Uterus (tissue), 2 donors: ENCODE measurements around the gene RABGAP1L.

Experiments
- CTCF ChIP-seq, 4 experiments: fragments of 200-600 bp in 2 of 4; fragments of 450-650 bp in 2 of 4; sonication (generic) in 2 of 4; IDR thresholded peaks; one replicate each; pipeline ENCODE4 v1.5.1; 2016 to 2019; ENCODE audit warnings: antibody characterized with exemption in 4 of 4, mild to moderate bottlenecking in 2 of 4, moderate library complexity in 1 of 4
- POLR2A ChIP-seq, 2 donors: fragments of 450-650 bp; IDR thresholded peaks; one replicate each; pipeline ENCODE4 v1.6.1; 2016; ENCODE audit warnings: antibody characterized with exemption in 2 of 2, mild to moderate bottlenecking in 1 of 2, moderate library complexity in 1 of 2

- TF ChIP-seq CTCF (IDR thresholded peaks at IDR 0.05) (no peak), POLR2A (IDR thresholded peaks at IDR 0.05) (no peak)
Observed at GRCh38 chr1:174710868-174711845, 551.8 kb downstream of the RABGAP1L start.
